ENCODE data around the gene TRIM14.

Gene TRIM14

DNA sequence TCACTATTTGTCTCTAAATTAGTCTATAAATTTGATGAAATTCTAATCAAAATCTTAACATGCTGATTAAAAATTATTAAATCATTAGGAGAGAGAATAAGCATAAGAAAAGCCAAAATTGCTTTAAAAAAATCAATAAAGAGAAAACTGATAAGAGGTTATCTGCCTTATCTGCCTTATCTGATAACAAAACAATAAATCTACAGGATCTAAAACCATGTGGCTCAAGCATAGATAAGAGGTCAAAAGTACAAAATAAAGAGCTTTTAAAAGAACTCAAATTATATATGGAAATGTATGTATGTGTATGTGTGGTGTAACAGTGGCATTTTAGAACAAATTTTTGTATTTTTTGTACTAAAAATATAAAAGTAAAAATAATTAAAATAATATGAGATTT lies 18.6 kb downstream of the TRIM14 start:
- DNase-seq (ENCODE audit: low read depth) = no peak
- H3K4me3 ChIP-seq (ENCODE audit: low read depth, low read length) = no peak overlapping the region
- no peak for TF ChIP-seq MYC (IDR thresholded peaks at IDR 0.05; ENCODE audit: low read depth, low read length)
- TF ChIP-seq POLR2A (IDR thresholded peaks at IDR 0.05; ENCODE audit: extremely low read depth, insufficient read length) = no peak
- TF ChIP-seq, protein P1, sequence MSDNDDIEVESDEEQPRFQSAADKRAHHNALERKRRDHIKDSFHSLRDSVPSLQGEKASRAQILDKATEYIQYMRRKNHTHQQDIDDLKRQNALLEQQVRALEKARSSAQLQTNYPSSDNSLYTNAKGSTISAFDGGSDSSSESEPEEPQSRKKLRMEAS (IDR thresholded peaks at IDR 0.05; ENCODE audit: low read depth, low read length) = no peak
- TF ChIP-seq, protein P2, sequence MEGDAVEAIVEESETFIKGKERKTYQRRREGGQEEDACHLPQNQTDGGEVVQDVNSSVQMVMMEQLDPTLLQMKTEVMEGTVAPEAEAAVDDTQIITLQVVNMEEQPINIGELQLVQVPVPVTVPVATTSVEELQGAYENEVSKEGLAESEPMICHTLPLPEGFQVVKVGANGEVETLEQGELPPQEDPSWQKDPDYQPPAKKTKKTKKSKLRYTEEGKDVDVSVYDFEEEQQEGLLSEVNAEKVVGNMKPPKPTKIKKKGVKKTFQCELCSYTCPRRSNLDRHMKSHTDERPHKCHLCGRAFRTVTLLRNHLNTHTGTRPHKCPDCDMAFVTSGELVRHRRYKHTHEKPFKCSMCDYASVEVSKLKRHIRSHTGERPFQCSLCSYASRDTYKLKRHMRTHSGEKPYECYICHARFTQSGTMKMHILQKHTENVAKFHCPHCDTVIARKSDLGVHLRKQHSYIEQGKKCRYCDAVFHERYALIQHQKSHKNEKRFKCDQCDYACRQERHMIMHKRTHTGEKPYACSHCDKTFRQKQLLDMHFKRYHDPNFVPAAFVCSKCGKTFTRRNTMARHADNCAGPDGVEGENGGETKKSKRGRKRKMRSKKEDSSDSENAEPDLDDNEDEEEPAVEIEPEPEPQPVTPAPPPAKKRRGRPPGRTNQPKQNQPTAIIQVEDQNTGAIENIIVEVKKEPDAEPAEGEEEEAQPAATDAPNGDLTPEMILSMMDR (IDR thresholded peaks at IDR 0.05; ENCODE audit: low read depth, low read length) = no peak

DNA sequence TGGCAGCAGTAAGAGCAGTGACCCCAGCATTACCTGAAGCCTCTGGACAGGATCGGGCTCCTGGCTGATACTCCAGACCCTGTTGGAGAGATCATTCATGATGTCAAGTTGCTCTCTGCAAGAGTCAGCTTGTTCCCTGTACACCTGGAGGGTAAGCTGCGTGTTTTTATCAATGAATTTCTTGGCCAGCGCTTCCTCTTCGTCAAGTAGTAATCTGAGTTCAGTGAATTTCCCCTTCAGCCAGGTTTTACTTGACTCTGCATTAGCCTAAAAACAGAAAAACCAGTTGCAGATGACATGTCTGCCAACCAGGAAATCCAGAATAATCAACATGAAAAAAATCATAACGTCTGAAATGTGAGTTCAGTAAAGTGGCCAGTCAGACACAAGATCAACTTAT lies 19.1 kb downstream of the TRIM14 start:
- H3K4me3 ChIP-seq (ENCODE audit: low read depth, low read length) = no peak overlapping the region
- no peak for TF ChIP-seq MYC (IDR thresholded peaks at IDR 0.05; ENCODE audit: low read depth, low read length)
- TF ChIP-seq POLR2A (IDR thresholded peaks at IDR 0.05; ENCODE audit: extremely low read depth, insufficient read length) = no peak
- TF ChIP-seq, protein P2 (IDR thresholded peaks at IDR 0.05; ENCODE audit: low read depth, low read length) = no peak
- TF ChIP-seq, protein P1 (IDR thresholded peaks at IDR 0.05; ENCODE audit: low read depth, low read length) = no peak
- DNase-seq (ENCODE audit: low read depth) = no peak

DNA sequence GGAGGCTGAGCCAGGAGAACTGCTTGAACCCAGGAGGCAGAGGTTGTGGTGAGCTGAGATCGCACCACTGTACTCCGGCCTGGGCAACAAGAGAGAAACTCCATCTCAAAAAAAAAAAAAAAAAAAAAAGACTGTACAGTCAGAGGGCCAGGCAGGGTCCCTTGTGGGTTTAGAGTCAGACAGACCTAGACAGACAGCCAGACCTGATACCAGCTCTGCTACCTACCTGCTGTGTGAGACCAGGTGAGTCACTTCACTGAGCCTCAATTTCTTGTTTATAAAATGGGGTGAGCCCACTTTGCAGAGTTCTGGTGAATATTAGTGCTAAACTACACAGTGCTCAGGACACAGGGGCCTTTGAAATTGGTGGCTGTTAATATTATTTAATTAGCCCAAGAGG lies 19.7 kb downstream of the TRIM14 start:
- DNase-seq (ENCODE audit: low read depth) = no peak
- TF ChIP-seq, protein P2 (IDR thresholded peaks at IDR 0.05; ENCODE audit: low read depth, low read length) = no peak
- TF ChIP-seq, protein P1 (IDR thresholded peaks at IDR 0.05; ENCODE audit: low read depth, low read length) = no peak
- TF ChIP-seq MYC (IDR thresholded peaks at IDR 0.05; ENCODE audit: low read depth, low read length) (no peak), POLR2A (IDR thresholded peaks at IDR 0.05; ENCODE audit: extremely low read depth, insufficient read length) (no peak)
- no peak overlapping the region for H3K4me3 ChIP-seq (ENCODE audit: low read depth, low read length)

DNA sequence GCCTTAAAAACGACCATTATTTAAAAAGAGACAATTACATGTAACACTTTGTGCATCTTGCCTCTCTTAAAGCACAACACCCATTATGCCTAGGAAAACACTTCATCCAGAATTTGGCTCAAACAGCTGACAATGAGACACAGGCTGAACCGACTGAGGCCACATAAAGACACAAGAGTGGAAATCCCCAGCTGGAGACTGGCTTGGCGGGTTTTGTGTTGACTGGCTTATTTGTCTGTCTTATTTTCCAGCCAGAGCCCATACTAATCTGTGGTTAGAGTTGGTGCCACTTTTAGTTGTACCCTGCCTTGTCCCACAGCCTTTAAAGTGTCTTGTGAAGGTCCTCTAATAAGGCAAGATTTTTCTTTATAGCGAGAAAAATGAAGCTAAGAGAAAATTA lies 21.2 kb downstream of the TRIM14 start:
- H3K4me3 ChIP-seq (ENCODE audit: low read depth, low read length) = no peak overlapping the region
- DNase-seq (ENCODE audit: low read depth) = no peak
- TF ChIP-seq MYC (IDR thresholded peaks at IDR 0.05; ENCODE audit: low read depth, low read length) = no peak
- TF ChIP-seq, protein P2 (IDR thresholded peaks at IDR 0.05; ENCODE audit: low read depth, low read length) = no peak
- TF ChIP-seq, protein P1 (IDR thresholded peaks at IDR 0.05; ENCODE audit: low read depth, low read length) = no peak
- TF ChIP-seq POLR2A (IDR thresholded peaks at IDR 0.05; ENCODE audit: extremely low read depth, insufficient read length) = no peak

DNA sequence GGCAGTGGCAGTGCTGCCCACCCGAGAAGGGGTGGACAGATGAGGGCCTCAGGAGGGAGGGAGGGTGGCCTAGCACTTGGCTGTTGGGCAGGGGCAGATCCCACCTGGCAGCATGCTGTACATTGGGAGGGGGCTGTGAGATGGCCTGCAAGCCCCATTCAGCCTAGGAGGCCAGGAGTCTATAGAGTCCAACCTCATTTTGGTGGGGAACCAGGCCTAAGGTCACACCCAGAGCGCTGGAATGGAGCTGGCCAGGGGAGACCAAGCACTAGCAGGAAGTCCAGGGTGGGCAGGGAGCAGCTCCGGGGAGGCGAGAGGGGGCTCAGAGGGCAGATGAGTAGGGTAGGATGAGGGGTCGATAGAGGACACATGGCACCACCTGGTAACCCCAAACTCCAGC lies 22.9 kb downstream of the TRIM14 start:
- TF ChIP-seq MYC (IDR thresholded peaks at IDR 0.05; ENCODE audit: low read depth, low read length) = no peak
- TF ChIP-seq, protein P2 (IDR thresholded peaks at IDR 0.05; ENCODE audit: low read depth, low read length) = no peak
- TF ChIP-seq, protein P1 (IDR thresholded peaks at IDR 0.05; ENCODE audit: low read depth, low read length) = no peak
- TF ChIP-seq POLR2A (IDR thresholded peaks at IDR 0.05; ENCODE audit: extremely low read depth, insufficient read length) = no peak
- H3K4me3 ChIP-seq (ENCODE audit: low read depth, low read length) = no peak overlapping the region
- DNase-seq (ENCODE audit: low read depth) = no peak

DNA sequence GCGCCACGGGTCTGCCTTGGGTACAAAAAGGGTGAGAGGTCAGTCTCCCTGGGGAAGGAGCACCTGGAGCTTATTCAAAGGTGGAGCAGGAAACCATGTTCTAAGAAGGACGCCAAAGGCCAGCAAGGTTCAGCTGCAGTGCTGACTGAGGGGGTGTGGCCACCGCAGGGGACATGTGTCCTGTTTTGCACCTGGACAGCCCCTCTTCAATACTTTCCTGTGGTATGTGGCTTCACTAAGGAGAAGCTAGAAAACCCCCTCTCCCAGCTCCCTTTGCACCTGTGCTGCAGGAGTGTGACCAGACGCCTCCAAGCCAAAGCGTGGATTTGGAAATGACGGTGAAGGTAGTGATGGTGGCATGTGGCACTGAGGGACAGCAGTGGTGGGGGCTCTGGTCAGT lies 23.6 kb downstream of the TRIM14 start:
- TF ChIP-seq POLR2A (IDR thresholded peaks at IDR 0.05; ENCODE audit: extremely low read depth, insufficient read length) (no peak), MYC (IDR thresholded peaks at IDR 0.05; ENCODE audit: low read depth, low read length) (no peak)
- TF ChIP-seq, protein P1 (IDR thresholded peaks at IDR 0.05; ENCODE audit: low read depth, low read length) = no peak
- TF ChIP-seq, protein P2 (IDR thresholded peaks at IDR 0.05; ENCODE audit: low read depth, low read length) = no peak
- DNase-seq (ENCODE audit: low read depth) = no peak
- no peak overlapping the region for H3K4me3 ChIP-seq (ENCODE audit: low read depth, low read length)
